Epithelial cell of proximal tubule (primary cell): ENCODE measurements around the gene ADPRHL1. TPM values are rescaled to one million over a fixed set of nuclear protein-coding genes. Genes with fewer than 3 reads are reported as not detected.

Source experiments
- DNase-seq: peaks from one replicate; pipeline ENCODE4 v3.0.0-alpha.2; 2011; ENCODE audit warnings: low read depth
- H3K4me3 ChIP-seq: 2 replicates; pipeline ENCODE4 v1.5.1; 2011; ENCODE audit warnings: low read depth, mild to moderate bottlenecking, low read length
- CTCF ChIP-seq: conservative IDR thresholded peaks from 2 replicates; pipeline ENCODE4 v1.5.1; 2012; ENCODE audit warnings: low read depth, mild to moderate bottlenecking, low read length
- total RNA-seq: library from RNA; depleted of rRNA; stranded (reverse); fragments of >200 nt; gene quantifications from 2 replicates; pipeline ENCODE4 v1.2.3, GENCODE V29; 2015

ADPRHL1 gene
- total RNA-seq, 1 donor from 2014 or later: 3.3 TPM

- no peak for TF ChIP-seq CTCF
- H3K4me3 ChIP-seq: no peak overlapping the region
- no peak for DNase-seq
Observed at GRCh38 chr13:113420232-113420631, 33.1 kb downstream of the ADPRHL1 start.

GRCh38 chr13:113419531-113420193, 33.6 kb downstream of the ADPRHL1 start:
- no peak for DNase-seq
- H3K4me3 ChIP-seq: no peak overlapping the region
- no peak for TF ChIP-seq CTCF

GRCh38 chr13:113418722-113419049, 34.6 kb downstream of the ADPRHL1 start:
- no peak overlapping the region for H3K4me3 ChIP-seq
- TF ChIP-seq CTCF: no peak
- DNase-seq: no peak

GRCh38 chr13:113417836-113418721, 35.2 kb downstream of the ADPRHL1 start:
- no peak for DNase-seq
- TF ChIP-seq CTCF: no peak
- H3K4me3 ChIP-seq: no peak overlapping the region

GRCh38 chr13:113417008-113417751, 36.1 kb downstream of the ADPRHL1 start:
- TF ChIP-seq CTCF: no peak
- H3K4me3 ChIP-seq: no peak overlapping the region

GRCh38 chr13:113415825-113416224, 37.5 kb downstream of the ADPRHL1 start:
- TF ChIP-seq CTCF: no peak
- no peak for DNase-seq
- no peak overlapping the region for H3K4me3 ChIP-seq

More at GRCh38 chr13:113417008-113417751, 36.1 kb downstream of the ADPRHL1 start:
- no peak for DNase-seq
